HL-60 (cell line): ENCODE data around the gene ST6GALNAC3.

Experiments used
- DNase-seq, 2 experiments: peaks; one replicate each; pipeline ENCODE4 v3.0.0-alpha.2; 2010 to 2020; ENCODE audit warnings: low read depth in 1 of 2, low spot score in 1 of 2
- H3K27ac ChIP-seq: fragments of 250-450 bp; sonication (Bioruptor Pico); replicated peaks from 2 replicates; pipeline ENCODE4 v1.5.1; 2020; ENCODE audit warnings: mild to moderate bottlenecking, moderate library complexity
- H3K27me3 ChIP-seq: fragments of 250-450 bp; sonication (Bioruptor Pico); 2 replicates; pipeline ENCODE4 v1.5.1; 2021; ENCODE audit warnings: mild to moderate bottlenecking, moderate library complexity; ENCODE audit not compliant: insufficient read depth, poor library complexity, severe bottlenecking
- H3K4me3 ChIP-seq: replicated peaks from 2 replicates; pipeline ENCODE4 v1.5.1; 2011; ENCODE audit warnings: mild to moderate bottlenecking, control low read depth, low read length; ENCODE audit not compliant: insufficient read depth
- CTCF ChIP-seq: IDR thresholded peaks from one replicate; pipeline ENCODE4 v1.5.1; 2011; ENCODE audit warnings: low read length, control low read depth, inconsistent platforms; ENCODE audit not compliant: insufficient read depth
- GABPA ChIP-seq: IDR thresholded peaks from 2 replicates; pipeline ENCODE4 v1.6.1; 2012; ENCODE audit warnings: low read depth
- POLR2AphosphoS5 ChIP-seq: IDR thresholded peaks from 2 replicates; pipeline ENCODE4 v1.6.1; 2012; ENCODE audit warnings: low read depth
- REST ChIP-seq: IDR thresholded peaks from 2 replicates; pipeline ENCODE4 v1.6.1; 2012; ENCODE audit warnings: low read depth; ENCODE audit not compliant: insufficient replicate concordance
- SPI1 ChIP-seq: IDR thresholded peaks from 2 replicates; pipeline ENCODE4 v1.6.1; 2012; ENCODE audit warnings: low read depth, mild to moderate bottlenecking, borderline replicate concordance

ST6GALNAC3 gene

GRCh38 chr1:76266762-76267161 lies 192.2 kb downstream of the ST6GALNAC3 start:
- TF ChIP-seq GABPA (no peak), CTCF (no peak), SPI1 (no peak), REST (no peak), POLR2AphosphoS5 (no peak)
- Histone ChIP-seq H3K27me3 (no peaks in the 10 kb centered on the region), H3K27ac (no peak overlapping the region), H3K4me3 (no peak overlapping the region)
- no peak for DNase-seq

GRCh38 chr1:76267631-76268030 lies 193.1 kb downstream of the ST6GALNAC3 start:
- Histone ChIP-seq H3K27ac (no peak overlapping the region), H3K27me3 (no peaks in the 10 kb centered on the region), H3K4me3 (no peak overlapping the region)
- TF ChIP-seq SPI1 (no peak), CTCF (no peak), GABPA (no peak)
- DNase-seq: no peak

- Histone ChIP-seq H3K27ac (no peak overlapping the region), H3K27me3 (no peaks in the 10 kb centered on the region), H3K4me3 (no peak overlapping the region)
- DNase-seq: no peak
- TF ChIP-seq REST (no peak), CTCF (no peak), GABPA (no peak), SPI1 (no peak), POLR2AphosphoS5 (no peak)
Observed at GRCh38 chr1:76268341-76268740, 193.8 kb downstream of the ST6GALNAC3 start.

- TF ChIP-seq CTCF (no peak), SPI1 (no peak), REST (no peak), GABPA (no peak), POLR2AphosphoS5 (no peak)
- no peak overlapping the region for H3K4me3 ChIP-seq
- no peaks in the 10 kb centered on the region for H3K27me3 ChIP-seq
- no peak for DNase-seq
- no peak overlapping the region for H3K27ac ChIP-seq
Observed at GRCh38 chr1:76269155-76269554, 194.6 kb downstream of the ST6GALNAC3 start.
